K562 (cell line): Measurements from ENCODE around the gene MRO. TPM values are rescaled to one million over a fixed set of nuclear protein-coding genes. Genes with fewer than 3 reads are reported as not detected.

Source experiments
- ATAC-seq: fragments of 200-7000 bp; cut with Tn5 transposase; 3 replicates; pipeline ENCODE4 v1.9.1; 2020; ENCODE audit warnings: moderate library complexity
- BruUV-seq: library from RNA; stranded (reverse); fragments of 400-500 nt; replicated peaks from 2 replicates; lab custom pipeline; 2021; lab: Mats Ljungman, UMichigan
- CTCF ChIA-PET: fragments of 300-600 bp; formaldehyde crosslinking; extraction: SDS; loops from one replicate; lab custom pipeline; 2021; ENCODE audit warnings: low intra/inter-chr PET ratio; lab: Yijun Ruan, JAX
- POLR2A ChIA-PET: fragments of 300-600, 350-650 bp; sonication (Branson Sonifier 250); formaldehyde crosslinking; extraction: SDS; loops from one replicate; lab custom pipeline; 2021; ENCODE audit warnings: antibody characterized with exemption, inconsistent platforms; lab: Yijun Ruan, JAX
- DNase-seq, 4 experiments: peaks; one replicate each; pipeline versions ENCODE4 v3.0.0 to v3.0.0-alpha.2; 2011 to 2018; ENCODE audit warnings: low spot score in 3 of 4, mixed read lengths in 3 of 4; ENCODE audit errors: extremely low read depth in 1 of 4
- FAIRE-seq: peaks from 2 replicates; lab custom pipeline; 2011; peaks lifted over from hg19 to GRCh38; lab: Jason Lieb, UNC
- H2AFZ ChIP-seq: 2 replicates; pipeline ENCODE4 v1.6.0; 2011; ENCODE audit warnings: low read depth, low read length, control low read depth, inconsistent platforms
- H3K27ac ChIP-seq: fragments of 200-600 bp; 3 replicates; pipeline ENCODE4 v1.8.0; 2011; ENCODE audit warnings: low read depth, mild to moderate bottlenecking, control low read depth, inconsistent platforms, low read length, moderate library complexity, mixed read lengths; ENCODE audit errors: extremely low read depth
- H3K27me3 ChIP-seq, 2 experiments: fragments of 300-600 bp in 1 of 2; 2 replicates in 1 of 2; 3 replicates in 1 of 2; pipeline versions ENCODE4 v1.6.0 to v1.8.0; 2011; ENCODE audit warnings: inconsistent platforms in 2 of 2, low read length in 2 of 2, mild to moderate bottlenecking in 1 of 2, mixed read lengths in 1 of 2, moderate library complexity in 1 of 2; ENCODE audit not compliant: control insufficient read depth in 2 of 2, insufficient read depth in 2 of 2
- H3K36me3 ChIP-seq: fragments of 300-600 bp; 3 replicates; pipeline ENCODE4 v1.8.0; 2011; ENCODE audit warnings: mild to moderate bottlenecking, low read length, inconsistent platforms; ENCODE audit not compliant: control insufficient read depth, insufficient read depth
- H3K4me1 ChIP-seq, 2 experiments: fragments of 200-600 bp in 1 of 2; replicated peaks in 1 of 2; 2 replicates in 1 of 2; 3 replicates in 1 of 2; pipeline versions ENCODE4 v1.5.1 to v1.8.0; 2011; ENCODE audit warnings: inconsistent platforms in 2 of 2, low read length in 2 of 2, mild to moderate bottlenecking in 1 of 2, mixed read lengths in 1 of 2, moderate library complexity in 1 of 2; ENCODE audit not compliant: control insufficient read depth in 2 of 2, insufficient read depth in 2 of 2
- H3K4me2 ChIP-seq: 2 replicates; pipeline ENCODE4 v1.6.1; 2011; ENCODE audit warnings: low read length, control low read depth, inconsistent platforms, mixed read lengths; ENCODE audit not compliant: insufficient read depth
- H3K4me3 ChIP-seq: fragments of 200-600 bp; sonication (generic), shearing (Covaris generic); 2 replicates; pipeline ENCODE4 v1.5.1; 2016; ENCODE audit warnings: control low read depth, inconsistent platforms
- H3K79me2 ChIP-seq: fragments of 200-600 bp; 3 replicates; pipeline ENCODE4 v1.8.0; 2011; ENCODE audit warnings: low read length, inconsistent platforms; ENCODE audit not compliant: control insufficient read depth, insufficient read depth
- H3K9ac ChIP-seq, 2 experiments: 2 replicates each; pipeline versions ENCODE4 v1.6.0 to v1.6.1; 2011; ENCODE audit warnings: low read depth in 2 of 2, low read length in 2 of 2, control low read depth in 1 of 2, inconsistent platforms in 1 of 2, mild to moderate bottlenecking in 1 of 2, mixed read lengths in 1 of 2; ENCODE audit not compliant: insufficient read depth in 1 of 2
- H3K9me1 ChIP-seq: one replicate; pipeline ENCODE4 v1.6.0; 2011; ENCODE audit warnings: inconsistent platforms, mild to moderate bottlenecking, low read length, moderate library complexity; ENCODE audit not compliant: control insufficient read depth, insufficient read depth
- H3K9me3 ChIP-seq: replicated peaks from 2 replicates; pipeline ENCODE4 v1.5.1; 2011; ENCODE audit warnings: low read depth, low read length, inconsistent platforms; ENCODE audit not compliant: control insufficient read depth, insufficient read depth
- H4K20me1 ChIP-seq: replicated peaks from 2 replicates; pipeline ENCODE4 v1.6.1; 2011; ENCODE audit warnings: low read length, inconsistent platforms, mixed read lengths; ENCODE audit not compliant: control insufficient read depth, insufficient read depth
- CBX5 ChIP-seq: IDR thresholded peaks from 2 replicates; pipeline ENCODE4 v1.6.1; 2014; ENCODE audit warnings: low read depth, borderline replicate concordance
- CHCHD3 ChIP-seq: fragments of 250-450 bp; sonication (Bioruptor Pico); IDR thresholded peaks from 2 replicates; pipeline ENCODE4 v2.1.2; 2022; ENCODE audit warnings: mild to moderate bottlenecking
- HLTF ChIP-seq: fragments of 450-650 bp; IDR thresholded peaks from 2 replicates; pipeline ENCODE4 v1.6.1; 2016
- KAT8 ChIP-seq: fragments of 450-650 bp; IDR thresholded peaks from 2 replicates; pipeline ENCODE4 v1.6.1; 2016; ENCODE audit warnings: low read depth, mild to moderate bottlenecking
- KLF1 ChIP-seq: fragments of 450-650 bp; IDR thresholded peaks from 2 replicates; pipeline ENCODE4 v1.6.1; 2016; ENCODE audit warnings: missing genetic modification characterization, missing compliant biosample characterization
- PHF21A ChIP-seq: fragments of 450-650 bp; IDR thresholded peaks from 2 replicates; pipeline ENCODE4 v1.6.1; 2017; ENCODE audit warnings: low read depth, borderline replicate concordance
- RAD51 ChIP-seq: fragments of 450-650 bp; IDR thresholded peaks from 2 replicates; pipeline ENCODE4 v1.7.1; 2016; ENCODE audit warnings: low read depth, mild to moderate bottlenecking, borderline replicate concordance
- SETDB1 ChIP-seq: IDR thresholded peaks from one replicate; pipeline ENCODE4 v1.6.1; 2012; ENCODE audit warnings: low read length, control low read depth, inconsistent platforms
- SREBF2 ChIP-seq: sonication (generic); formaldehyde crosslinking; IDR thresholded peaks from 2 replicates; pipeline ENCODE4 v1.4.0; 2020; ENCODE audit warnings: mild to moderate bottlenecking, missing genetic modification reagents
- SRSF3 ChIP-seq: fragments of 200-400 bp; formaldehyde crosslinking; IDR thresholded peaks from 2 replicates; pipeline ENCODE4 v1.6.1; 2016; ENCODE audit warnings: mild to moderate bottlenecking, low read length, moderate library complexity; ENCODE audit not compliant: insufficient read depth
- TRIM24 ChIP-seq, 2 experiments: fragments of 450-650 bp; IDR thresholded peaks; 2 replicates each; pipeline ENCODE4 v1.6.1; 2016
- ZBED1 ChIP-seq: IDR thresholded peaks from 2 replicates; pipeline ENCODE4 v1.6.1; 2014
- ZNF124 ChIP-seq: sonication (generic); formaldehyde crosslinking; IDR thresholded peaks from 2 replicates; pipeline ENCODE4 v1.8.1; 2022; ENCODE audit warnings: missing genetic modification reagents
- ZNF134 ChIP-seq: fragments of 250-450 bp; sonication (Bioruptor Pico); conservative IDR thresholded peaks from 2 replicates; pipeline ENCODE4 v1.4.0; 2020
- ZNF146 ChIP-seq: IDR thresholded peaks from one replicate; pipeline ENCODE4 v1.6.1; 2018; ENCODE audit warnings: missing compliant biosample characterization; ENCODE audit not compliant: unreplicated experiment
- ZNF764 ChIP-seq: fragments of 250-450 bp; sonication (Bioruptor Pico); IDR thresholded peaks from 2 replicates; pipeline ENCODE4 v1.4.0; 2020; ENCODE audit warnings: low read depth, mild to moderate bottlenecking, moderate library complexity
- in situ Hi-C: fragments of 300-500 bp; cut with MboI; formaldehyde crosslinking; loops from 4 replicates; pipeline ENCODE4 v1.15.0; 2018; ENCODE audit warnings: inconsistent platforms, mixed read lengths
- intact Hi-C: fragments of 100-400 bp; cut with micrococcal nuclease; formaldehyde crosslinking; loops from 2 replicates; pipeline ENCODE4 v1.14.2; 2022
- polyA plus RNA-seq, 8 experiments: library from polyadenylated mRNA; depleted of rRNA in 4 of 8; stranded (reverse) in 5 of 8; unstranded in 3 of 8; fragments of >200 nt; fragmentation: Nextera tagmentation in 2 of 8; fragmentation: Illumina TruSeq in 1 of 8; extraction: Ambion mirVana in 2 of 8; extraction: Trizol in 1 of 8; gene quantifications; 2 replicates each; pipeline versions ENCODE4 v1.2.1 to v1.2.3, GENCODE V29; 2011 to 2014; ENCODE audit warnings: inconsistent platforms in 1 of 8, missing spikeins in 1 of 8
- total RNA-seq, 7 experiments: library from RNA; depleted of rRNA in 6 of 7; stranded (reverse); fragments of >200 nt in 6 of 7; fragmentation: Illumina TruSeq in 2 of 7; extraction: Trizol in 2 of 7; gene quantifications; 2 replicates each; pipeline versions ENCODE4 v1.2.1 to v1.2.3, GENCODE V29; 2011 to 2021; ENCODE audit warnings: low replicate concordance in 1 of 7

MRO gene
- total and polyA plus RNA-seq, 9 of the 15 experiments (the other 6 are each of a cell fraction or from before 2014, with no cell fraction given), result 0.06 TPM; not detected in 8

DNA sequence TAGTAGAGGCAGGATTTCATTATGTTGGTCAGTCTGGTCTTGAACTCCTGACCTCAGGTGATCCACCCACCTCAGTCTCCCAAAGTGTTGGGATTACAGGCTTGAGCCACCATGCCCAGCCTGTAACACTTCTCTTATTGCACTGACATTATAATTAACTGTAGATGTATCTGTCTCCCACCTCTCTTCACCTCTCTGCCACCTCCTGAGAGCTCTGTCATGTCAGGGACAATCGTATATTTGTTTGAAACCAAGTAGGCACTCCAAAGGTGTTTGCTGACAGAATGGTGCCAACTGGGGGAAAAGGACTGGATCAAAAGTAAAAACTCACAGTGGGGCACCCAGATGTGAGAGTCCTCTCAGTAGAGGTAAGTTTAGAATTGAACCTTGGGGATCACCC is 41.8 kb upstream of the MRO start (continued):
- no peak for TF ChIP-seq SRSF3
- TF ChIP-seq, all 486 proteins: peak for 0

- Histone ChIP-seq H3K9me1 (no peaks in the 10 kb centered on the region), H3K36me3 (no peaks in the 10 kb centered on the region), H4K20me1 (no peaks in the 10 kb centered on the region), H3K4me1 (no peaks in the 10 kb centered on the region), H3K9me3 (no peaks in the 10 kb centered on the region), H3K4me2 (no peak overlapping the region), H3K9ac (no peak overlapping the region), H2AFZ (no peak overlapping the region), H3K27ac (no peak overlapping the region), H3K27me3 (no peaks in the 10 kb centered on the region; a peak in 2 of 5 replicates), H3K4me3 (no peak overlapping the region), H3K79me2 (no peaks in the 10 kb centered on the region)
- CTCF ChIA-PET, result no interaction called here
- TF ChIP-seq TRIM24 (IDR thresholded peaks at IDR 0.05) (no peak), ZNF764 (no peak), CHCHD3 (CRISPR knock-in tag) (no peak), PHF21A (no peak), RAD51 (no peak), ZNF146 (CRISPR knock-in tag) (no peak), ZBED1 (no peak), ZNF134 (CRISPR knock-in tag) (no peak), KAT8 (no peak), CBX5 (no peak), HLTF (no peak), ZNF124 (CRISPR knock-in tag) (no peak), SREBF2 (CRISPR knock-in tag) (no peak), KLF1 (tag) (no peak), SETDB1 (no peak)
- in situ Hi-C loops (no loop called here), intact Hi-C loops (loop anchor here (5.0 kb wide), 1 partner anchor 353 kb away; no protein-coding TSS in a partner anchor)
- no peak for FAIRE-seq
- POLR2A ChIA-PET, result interaction anchor here (0.6 to 1.0 kb wide), 3 partner anchors 8 to 53 kb away, joined by 3 to 4 read pairs (median 4); no protein-coding TSS in a partner anchor
- DNase-seq, result no peak
- ATAC-seq, result no peak
- no TSS peak for BruUV-seq
These were observed 40.2 kb upstream of the MRO start for GRCh38 chr18:50859793-50860555.
